Type B pancreatic cell (in vitro differentiated cells): ENCODE results near the gene TRAPPC10. TPM values are rescaled to one million over a fixed set of nuclear protein-coding genes. Genes with fewer than 3 reads are reported as not detected.

Experiments
- DNase-seq: peaks from one replicate; pipeline ENCODE4 v3.0.0; 2021; ENCODE audit warnings: mixed read lengths; ENCODE audit not compliant: unreplicated experiment; ENCODE audit errors: extremely low spot score
- H3K27ac Mint-ChIP-seq: 2 replicates; pipeline ENCODE4 v1.8.0; 2021; ENCODE audit warnings: mild to moderate bottlenecking, mixed read lengths
- H3K27me3 Mint-ChIP-seq: 2 replicates; pipeline ENCODE4 v1.8.0; 2021; ENCODE audit warnings: mixed read lengths
- H3K36me3 Mint-ChIP-seq: 2 replicates; pipeline ENCODE4 v1.8.0; 2021; ENCODE audit warnings: mixed read lengths
- H3K4me1 Mint-ChIP-seq: one replicate; pipeline ENCODE4 v1.8.0; 2021; ENCODE audit warnings: mixed read lengths; ENCODE audit not compliant: unreplicated experiment
- H3K4me3 Mint-ChIP-seq: 2 replicates; pipeline ENCODE4 v1.8.0; 2021; ENCODE audit warnings: mild to moderate bottlenecking, mixed read lengths
- H3K9me3 Mint-ChIP-seq: 2 replicates; pipeline ENCODE4 v1.8.0; 2021; ENCODE audit warnings: mixed read lengths
- CTCF ChIP-seq: fragments of 200-600 bp; sonication (generic); conservative IDR thresholded peaks from 2 replicates; pipeline ENCODE4 v1.5.0; 2021; ENCODE audit warnings: antibody characterized with exemption, mild to moderate bottlenecking
- total RNA-seq: library from RNA; stranded (reverse); gene quantifications from 2 replicates; pipeline ENCODE4 v1.2.1, GENCODE V29; 2021; ENCODE audit warnings: low replicate concordance

The TRAPPC10 gene
- total RNA-seq, 1 donor from 2014 or later: 33.7 TPM

- H3K4me3 Mint-ChIP-seq: peak overlapping the region; percentile 78
- TF ChIP-seq CTCF: no peak
- peaks cover 17% of the 10 kb centered on the region for H3K4me1 Mint-ChIP-seq
- H3K27ac Mint-ChIP-seq: peak overlapping the region; percentile 99
- peaks cover 27% of the 10 kb centered on the region for H3K36me3 Mint-ChIP-seq
- DNase-seq: no peak
- no peaks in the 10 kb centered on the region for H3K27me3 Mint-ChIP-seq
- no peaks in the 10 kb centered on the region for H3K9me3 Mint-ChIP-seq
Observed at GRCh38 chr21:44083631-44084291, 71.7 kb downstream of the TRAPPC10 start.

- no peaks in the 10 kb centered on the region for H3K9me3 Mint-ChIP-seq
- no peak for DNase-seq
- H3K4me1 Mint-ChIP-seq: peaks cover 17% of the 10 kb centered on the region
- H3K27ac Mint-ChIP-seq: peak overlapping the region; percentile 71
- H3K4me3 Mint-ChIP-seq: no peak overlapping the region
- TF ChIP-seq CTCF: no peak
- peaks cover 28% of the 10 kb centered on the region for H3K36me3 Mint-ChIP-seq
- no peaks in the 10 kb centered on the region for H3K27me3 Mint-ChIP-seq
Observed at GRCh38 chr21:44084496-44085241, 72.6 kb downstream of the TRAPPC10 start.

- Mint-ChIP-seq H3K36me3 (peaks cover 30% of the 10 kb centered on the region), H3K27ac (peak overlapping the region; percentile 71), H3K4me3 (no peak overlapping the region), H3K4me1 (peaks cover 17% of the 10 kb centered on the region), H3K27me3 (no peaks in the 10 kb centered on the region), H3K9me3 (no peaks in the 10 kb centered on the region)
- TF ChIP-seq CTCF: no peak
- peak; percentile 57 for DNase-seq
Observed at GRCh38 chr21:44085491-44086321, 73.6 kb downstream of the TRAPPC10 start.

- DNase-seq: peak; percentile 63
- H3K36me3 Mint-ChIP-seq: peaks cover 30% of the 10 kb centered on the region
- H3K27me3 Mint-ChIP-seq: no peaks in the 10 kb centered on the region
- TF ChIP-seq CTCF: no peak
- H3K4me3 Mint-ChIP-seq: no peak overlapping the region
- H3K4me1 Mint-ChIP-seq: peaks cover 17% of the 10 kb centered on the region
- no peaks in the 10 kb centered on the region for H3K9me3 Mint-ChIP-seq
- H3K27ac Mint-ChIP-seq: no peak overlapping the region
Observed at GRCh38 chr21:44086636-44087425, 74.7 kb downstream of the TRAPPC10 start.
